GM06990 (cell line): ENCODE measurements around the gene SH3BP5L.

ENCODE experiments used
- DNase-seq: peaks from one replicate; pipeline ENCODE4 v3.0.0-alpha.2; 2011; ENCODE audit not compliant: insufficient read length; ENCODE audit errors: extremely low read depth
- H3K27me3 ChIP-seq: replicated peaks from 2 replicates; pipeline ENCODE4 v1.6.0; 2011; ENCODE audit warnings: low read length; ENCODE audit not compliant: control insufficient read depth, insufficient read depth
- H3K36me3 ChIP-seq: 2 replicates; pipeline ENCODE4 v1.5.1; 2011; ENCODE audit warnings: low read length; ENCODE audit not compliant: control insufficient read depth, insufficient read depth
- H3K4me3 ChIP-seq: replicated peaks from 2 replicates; pipeline ENCODE4 v1.5.1; 2011; ENCODE audit warnings: low read depth, mild to moderate bottlenecking, control low read depth, low read length
- CTCF ChIP-seq: IDR thresholded peaks from 2 replicates; pipeline ENCODE4 v1.5.1; 2011; ENCODE audit warnings: low read length, control low read depth, mild to moderate bottlenecking, inconsistent platforms; ENCODE audit not compliant: insufficient read depth, poor library complexity, severe bottlenecking

The SH3BP5L gene

GRCh38 chr1:248813546-248813945 lies 12.2 kb downstream of the SH3BP5L start:
- no peak for TF ChIP-seq CTCF
- Histone ChIP-seq H3K27me3 (no peaks in the 10 kb centered on the region), H3K36me3 (peaks cover 43% of the 10 kb centered on the region), H3K4me3 (no peak overlapping the region)
- DNase-seq: no peak

- Histone ChIP-seq H3K27me3 (no peaks in the 10 kb centered on the region), H3K4me3 (no peak overlapping the region), H3K36me3 (peaks cover 43% of the 10 kb centered on the region)
- no peak for DNase-seq
- no peak for TF ChIP-seq CTCF
Observed at GRCh38 chr1:248812736-248813425, 12.8 kb downstream of the SH3BP5L start.

GRCh38 chr1:248811514-248812490 lies 13.9 kb downstream of the SH3BP5L start:
- TF ChIP-seq CTCF: peak; percentile 18
- no peaks in the 10 kb centered on the region for H3K27me3 ChIP-seq
- no peak for DNase-seq
- H3K4me3 ChIP-seq: no peak overlapping the region
- peaks cover 40% of the 10 kb centered on the region for H3K36me3 ChIP-seq

- H3K36me3 ChIP-seq: peaks cover 35% of the 10 kb centered on the region
Observed at GRCh38 chr1:248810727-248811513, 14.8 kb downstream of the SH3BP5L start.

More at GRCh38 chr1:248810727-248811513, 14.8 kb downstream of the SH3BP5L start:
- DNase-seq: no peak
- no peak for TF ChIP-seq CTCF
- no peaks in the 10 kb centered on the region for H3K27me3 ChIP-seq
- no peak overlapping the region for H3K4me3 ChIP-seq
